NB4 (cell line): Measurements from ENCODE around the gene MAP3K21.

Experiments used
- DNase-seq: peaks from one replicate; pipeline ENCODE4 v3.0.0; 2010; ENCODE audit warnings: low read depth
- H3K4me3 ChIP-seq: one replicate; pipeline ENCODE4 v1.5.1; 2011; ENCODE audit warnings: mild to moderate bottlenecking, low read depth, low read length, moderate library complexity
- MYC ChIP-seq: IDR thresholded peaks from 2 replicates; pipeline ENCODE4 v1.6.1; 2011; ENCODE audit warnings: low read depth, low read length
- POLR2A ChIP-seq: IDR thresholded peaks from 2 replicates; pipeline ENCODE4 v1.6.1; 2011; ENCODE audit warnings: mild to moderate bottlenecking; ENCODE audit not compliant: insufficient read length; ENCODE audit errors: extremely low read depth
- TF ChIP-seq, protein P1 (sequence below): IDR thresholded peaks from one replicate; pipeline ENCODE4 v1.5.1; 2012; ENCODE audit warnings: low read depth, low read length
- TF ChIP-seq, protein P2 (sequence below): IDR thresholded peaks from 2 replicates; pipeline ENCODE4 v1.6.1; 2011; ENCODE audit warnings: low read depth, low read length

The MAP3K21 gene

DNA sequence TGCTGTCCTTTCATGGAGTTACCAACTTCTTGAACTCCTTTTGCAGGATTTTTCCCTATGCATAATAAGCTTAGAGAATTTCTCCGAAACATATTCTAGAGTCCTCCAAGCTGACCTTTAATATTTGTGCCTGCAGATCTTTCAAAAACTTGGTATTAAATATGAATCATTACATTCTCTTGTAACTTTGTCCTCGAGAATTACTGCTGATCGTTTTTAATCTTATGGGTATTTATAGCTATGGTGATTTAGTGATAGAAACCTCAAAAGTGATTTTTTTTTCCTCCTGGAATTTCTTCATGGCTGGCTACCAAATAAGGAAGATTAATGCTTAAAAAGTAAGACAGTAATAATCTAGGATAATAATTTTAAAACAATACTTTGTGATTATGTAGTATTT, 39.1 kb downstream of the MAP3K21 start:
- DNase-seq = no peak
- no peak overlapping the region for H3K4me3 ChIP-seq
- TF ChIP-seq, protein P1, sequence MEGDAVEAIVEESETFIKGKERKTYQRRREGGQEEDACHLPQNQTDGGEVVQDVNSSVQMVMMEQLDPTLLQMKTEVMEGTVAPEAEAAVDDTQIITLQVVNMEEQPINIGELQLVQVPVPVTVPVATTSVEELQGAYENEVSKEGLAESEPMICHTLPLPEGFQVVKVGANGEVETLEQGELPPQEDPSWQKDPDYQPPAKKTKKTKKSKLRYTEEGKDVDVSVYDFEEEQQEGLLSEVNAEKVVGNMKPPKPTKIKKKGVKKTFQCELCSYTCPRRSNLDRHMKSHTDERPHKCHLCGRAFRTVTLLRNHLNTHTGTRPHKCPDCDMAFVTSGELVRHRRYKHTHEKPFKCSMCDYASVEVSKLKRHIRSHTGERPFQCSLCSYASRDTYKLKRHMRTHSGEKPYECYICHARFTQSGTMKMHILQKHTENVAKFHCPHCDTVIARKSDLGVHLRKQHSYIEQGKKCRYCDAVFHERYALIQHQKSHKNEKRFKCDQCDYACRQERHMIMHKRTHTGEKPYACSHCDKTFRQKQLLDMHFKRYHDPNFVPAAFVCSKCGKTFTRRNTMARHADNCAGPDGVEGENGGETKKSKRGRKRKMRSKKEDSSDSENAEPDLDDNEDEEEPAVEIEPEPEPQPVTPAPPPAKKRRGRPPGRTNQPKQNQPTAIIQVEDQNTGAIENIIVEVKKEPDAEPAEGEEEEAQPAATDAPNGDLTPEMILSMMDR = no peak
- TF ChIP-seq MYC (no peak), POLR2A (no peak)
- TF ChIP-seq, protein P2, sequence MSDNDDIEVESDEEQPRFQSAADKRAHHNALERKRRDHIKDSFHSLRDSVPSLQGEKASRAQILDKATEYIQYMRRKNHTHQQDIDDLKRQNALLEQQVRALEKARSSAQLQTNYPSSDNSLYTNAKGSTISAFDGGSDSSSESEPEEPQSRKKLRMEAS = no peak

DNA sequence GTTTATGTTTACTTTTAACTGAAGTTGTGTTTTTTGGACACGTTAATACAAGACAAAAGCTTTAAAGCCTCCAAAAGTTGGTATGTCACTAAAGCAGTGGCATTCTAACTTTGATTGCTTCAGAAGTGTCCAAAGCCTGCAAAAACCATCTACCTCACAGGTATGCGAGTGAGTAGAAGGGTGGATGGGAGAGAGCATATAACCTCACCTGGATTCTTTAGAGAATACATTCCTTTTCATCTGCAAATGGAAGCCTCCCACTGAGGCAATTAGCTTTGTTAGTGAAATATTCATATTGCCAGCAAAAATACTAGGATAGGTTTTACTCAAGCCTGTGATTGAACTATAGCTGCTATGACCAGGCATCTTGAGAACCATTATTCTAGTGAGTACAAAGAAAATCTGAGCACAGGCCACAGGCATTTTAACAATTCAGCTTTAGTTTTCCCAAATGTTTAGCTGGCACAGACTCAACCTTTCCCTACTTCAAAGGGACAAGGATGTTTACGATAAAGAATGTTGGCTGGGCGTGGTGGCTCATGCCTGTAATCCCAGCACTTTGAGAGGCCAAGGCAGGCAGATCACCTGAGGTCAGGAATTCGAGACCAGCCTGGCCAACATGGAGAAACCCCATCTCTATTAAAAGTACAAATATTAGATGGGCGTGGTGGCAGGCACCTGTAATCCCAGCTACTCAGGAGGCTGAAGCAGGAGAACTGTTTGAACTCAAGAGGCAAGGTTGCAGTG, 39.7 kb downstream of the MAP3K21 start:
- TF ChIP-seq, protein P1 = no peak
- TF ChIP-seq, protein P2 = no peak
- TF ChIP-seq MYC (no peak), POLR2A (no peak)
- no peak for DNase-seq

DNA sequence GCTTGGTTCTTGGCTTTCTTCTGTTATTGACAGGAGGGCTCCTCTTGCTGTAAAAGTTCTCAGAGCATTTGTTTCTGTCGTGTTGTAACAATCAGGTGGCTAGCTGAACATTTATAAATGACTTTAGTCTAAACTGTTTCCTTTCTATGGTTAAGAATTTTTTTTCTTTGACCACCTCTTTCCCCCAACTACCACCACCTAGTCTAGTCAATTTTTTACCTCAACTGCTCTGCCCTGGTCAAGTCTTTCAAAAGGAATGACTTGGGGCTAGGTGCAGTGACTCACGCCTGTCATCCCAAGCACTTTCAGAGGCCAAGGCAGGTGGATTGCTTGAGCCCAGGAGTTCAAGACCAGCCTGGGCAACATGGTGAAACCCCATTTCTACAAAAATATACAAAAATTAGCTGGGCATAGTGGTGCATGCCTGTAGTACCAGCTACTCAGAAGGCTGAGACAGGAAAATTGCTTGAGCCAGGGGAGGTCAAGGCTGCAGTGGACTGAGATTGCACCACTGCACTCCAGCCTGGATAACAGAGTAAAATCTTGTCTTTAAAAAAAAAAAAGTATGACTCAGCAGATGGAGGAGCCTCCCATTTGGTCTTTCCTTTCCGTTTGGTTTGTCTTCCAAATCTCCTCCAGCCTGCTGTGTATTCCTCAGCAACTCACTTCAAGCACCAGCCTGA, 40.7 kb downstream of the MAP3K21 start:
- no peak overlapping the region for H3K4me3 ChIP-seq
- TF ChIP-seq MYC (no peak), POLR2A (no peak)
- TF ChIP-seq, protein P1 = no peak
- TF ChIP-seq, protein P2 = no peak
- no peak for DNase-seq

More for the DNA sequence above, 39.7 kb downstream of the MAP3K21 start:
- H3K4me3 ChIP-seq = no peak overlapping the region

DNA sequence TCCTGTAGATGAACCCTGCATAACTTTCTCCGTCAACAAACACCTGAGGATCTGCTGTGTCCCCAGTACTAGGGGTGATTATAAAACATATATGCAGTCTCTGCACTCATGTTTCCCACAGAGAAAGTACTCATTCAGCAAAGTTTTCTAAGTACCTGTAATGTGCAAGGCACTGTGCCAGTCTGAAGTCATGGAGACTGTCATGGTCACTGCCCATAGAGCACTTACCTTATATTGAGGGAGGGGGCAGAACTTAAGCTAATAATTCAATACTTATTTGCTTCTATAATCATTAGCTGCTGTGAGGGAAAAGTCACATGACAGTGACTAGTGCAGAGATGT, 41.2 kb downstream of the MAP3K21 start:
- no peak for DNase-seq
- TF ChIP-seq POLR2A (no peak), MYC (no peak)
- TF ChIP-seq, protein P2 = no peak
- TF ChIP-seq, protein P1 = no peak
- H3K4me3 ChIP-seq = no peak overlapping the region

DNA sequence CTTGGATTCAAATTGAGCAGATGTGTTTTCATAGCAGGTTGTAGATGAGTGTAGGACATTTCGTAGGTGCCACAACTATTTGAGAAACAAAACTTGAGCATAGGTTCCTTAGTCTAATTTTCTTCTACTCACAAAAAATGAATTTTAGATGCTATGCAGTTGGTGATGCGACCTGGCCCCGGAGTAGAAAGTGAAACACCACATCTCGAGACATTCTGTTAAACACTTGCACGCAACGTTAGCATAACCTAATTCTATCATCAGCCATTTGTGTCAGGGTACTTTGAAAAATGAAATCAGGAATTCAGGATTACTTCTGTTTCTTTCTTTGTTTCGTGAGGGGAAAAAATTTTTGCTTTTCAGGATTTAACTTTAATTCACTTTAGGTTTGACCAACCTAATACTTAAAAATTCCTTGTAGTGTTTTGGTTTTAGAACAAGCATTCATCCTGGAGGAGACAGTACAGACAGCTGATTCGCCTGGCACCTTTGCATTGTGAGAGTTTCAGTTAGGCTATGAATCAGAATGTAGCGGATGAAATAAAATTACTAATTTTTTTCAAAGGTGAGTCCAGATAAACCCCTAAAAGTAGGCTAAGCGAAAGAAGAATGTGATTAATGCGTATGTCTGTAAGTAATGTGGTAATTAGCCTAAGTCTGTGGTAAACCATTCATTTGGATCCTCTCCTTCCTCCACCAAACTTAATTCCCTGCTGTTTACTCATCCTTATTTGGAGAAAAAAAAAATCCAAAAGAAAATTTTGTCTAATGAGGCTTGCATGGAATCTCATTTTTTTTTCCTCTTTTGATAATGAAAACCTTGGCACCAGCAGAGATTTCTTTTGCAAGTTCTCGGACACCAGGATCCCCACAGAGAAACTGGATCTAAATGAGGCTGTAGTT, 44.9 kb downstream of the MAP3K21 start:
- no peak for DNase-seq
- no peak overlapping the region for H3K4me3 ChIP-seq
- TF ChIP-seq POLR2A (no peak), MYC (no peak)
- TF ChIP-seq, protein P2 = no peak
- TF ChIP-seq, protein P1 = no peak
